DOHH2 (cell line): ENCODE results near the gene TUBA4B.

Source experiments
- EZH2phosphoT487 ChIP-seq: fragments of 200-600 bp; sonication (generic); IDR thresholded peaks from 2 replicates; pipeline ENCODE4 v1.6.1; 2017; ENCODE audit warnings: borderline replicate concordance, mild to moderate bottlenecking, antibody characterized with exemption, low read length, moderate library complexity, mixed read lengths
- TF ChIP-seq, protein P1 (sequence below): fragments of 200-600 bp; sonication (generic); IDR thresholded peaks from one replicate; pipeline ENCODE4 v1.5.1; 2014; ENCODE audit warnings: antibody characterized with exemption, mild to moderate bottlenecking, low read depth, low read length; ENCODE audit not compliant: poor library complexity, severe bottlenecking

DNA sequence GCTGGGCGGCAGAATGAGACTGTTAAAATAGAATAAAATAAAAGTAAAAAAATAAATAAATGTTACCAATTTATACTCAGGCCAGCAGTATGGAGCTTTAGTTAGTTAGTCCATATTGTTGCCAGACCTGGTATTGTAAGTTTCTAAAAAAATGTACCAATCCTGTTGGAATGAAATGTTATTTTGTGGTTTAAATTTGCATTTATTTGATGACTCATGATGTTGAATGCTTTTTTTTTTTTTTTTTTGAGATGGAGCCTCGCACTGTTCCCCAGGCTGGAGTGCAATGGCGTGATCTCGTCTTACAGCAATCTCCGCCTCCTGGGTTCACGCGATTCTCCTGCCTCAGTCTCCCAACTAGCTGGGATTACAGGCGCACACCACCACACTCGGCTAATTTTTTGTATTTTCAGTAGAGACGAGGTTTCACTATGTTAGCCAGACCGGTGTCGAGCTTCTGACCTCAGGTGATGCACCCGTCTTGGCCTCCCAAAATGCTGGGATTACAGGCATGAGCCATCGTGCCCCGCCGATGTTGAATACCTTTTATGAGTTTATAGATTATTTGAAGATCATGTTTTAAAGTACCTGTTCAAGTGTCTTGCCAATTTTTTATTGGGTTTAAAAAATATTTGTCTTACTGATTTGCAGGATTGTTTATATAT, 61.9 kb downstream of the TUBA4B start:
- no peak for TF ChIP-seq EZH2phosphoT487
- TF ChIP-seq, protein P1, sequence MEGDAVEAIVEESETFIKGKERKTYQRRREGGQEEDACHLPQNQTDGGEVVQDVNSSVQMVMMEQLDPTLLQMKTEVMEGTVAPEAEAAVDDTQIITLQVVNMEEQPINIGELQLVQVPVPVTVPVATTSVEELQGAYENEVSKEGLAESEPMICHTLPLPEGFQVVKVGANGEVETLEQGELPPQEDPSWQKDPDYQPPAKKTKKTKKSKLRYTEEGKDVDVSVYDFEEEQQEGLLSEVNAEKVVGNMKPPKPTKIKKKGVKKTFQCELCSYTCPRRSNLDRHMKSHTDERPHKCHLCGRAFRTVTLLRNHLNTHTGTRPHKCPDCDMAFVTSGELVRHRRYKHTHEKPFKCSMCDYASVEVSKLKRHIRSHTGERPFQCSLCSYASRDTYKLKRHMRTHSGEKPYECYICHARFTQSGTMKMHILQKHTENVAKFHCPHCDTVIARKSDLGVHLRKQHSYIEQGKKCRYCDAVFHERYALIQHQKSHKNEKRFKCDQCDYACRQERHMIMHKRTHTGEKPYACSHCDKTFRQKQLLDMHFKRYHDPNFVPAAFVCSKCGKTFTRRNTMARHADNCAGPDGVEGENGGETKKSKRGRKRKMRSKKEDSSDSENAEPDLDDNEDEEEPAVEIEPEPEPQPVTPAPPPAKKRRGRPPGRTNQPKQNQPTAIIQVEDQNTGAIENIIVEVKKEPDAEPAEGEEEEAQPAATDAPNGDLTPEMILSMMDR: no peak
